PC-3 (cell line): Measurements from ENCODE around the gene ADM5.

Experiments
- CTCF ChIP-seq: fragments of 300-600 bp; sonication (generic); conservative IDR thresholded peaks from 2 replicates; pipeline ENCODE4 v1.5.1; 2017; ENCODE audit warnings: antibody characterized with exemption, low read depth, mild to moderate bottlenecking, low read length
- EZH2 ChIP-seq: fragments of 300-600 bp; sonication (generic); IDR thresholded peaks from one replicate; pipeline ENCODE4 v1.6.1; 2017; ENCODE audit warnings: antibody characterized with exemption, mild to moderate bottlenecking, low read length; ENCODE audit not compliant: unreplicated experiment
- EZH2phosphoT487 ChIP-seq: fragments of 300-600 bp; sonication (generic); IDR thresholded peaks from 2 replicates; pipeline ENCODE4 v1.6.1; 2018; ENCODE audit warnings: mild to moderate bottlenecking, antibody characterized with exemption, low read length, borderline replicate concordance

GRCh38 chr19:49651029-49651819 is 38.2 kb upstream of the ADM5 start:
- TF ChIP-seq CTCF (no peak), EZH2phosphoT487 (no peak), EZH2 (no peak)
